GM18499 (cell line): Measurements from ENCODE around the gene DUS1L.

Source experiments
- ATAC-seq: cut with Tn5 transposase; IDR thresholded peaks from one replicate; pipeline ENCODE4 v1.9.1; 2021; ENCODE audit warnings: moderate number of reproducible peaks; ENCODE audit not compliant: insufficient read depth, unreplicated experiment

DUS1L gene

DNA sequence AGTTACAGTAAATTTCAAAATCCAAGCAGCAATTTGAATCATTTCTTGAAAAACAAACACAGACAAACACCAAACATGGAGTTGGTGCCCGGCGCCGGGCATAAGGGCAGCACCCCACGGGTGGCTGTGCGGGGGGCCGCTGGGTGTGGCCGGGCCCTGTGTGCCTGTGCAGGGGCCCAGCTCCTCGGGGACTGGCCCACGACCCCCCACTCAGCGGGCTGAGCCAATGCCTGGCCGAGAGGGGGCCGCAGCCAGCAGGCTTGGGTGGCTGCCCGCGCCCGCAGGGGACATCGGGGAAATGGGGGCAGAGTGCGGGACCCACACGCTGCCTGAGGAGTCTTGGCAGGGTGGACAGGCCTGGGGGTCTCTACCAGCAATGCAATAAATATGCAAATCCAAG is 12.8 kb upstream of the DUS1L start:
- ATAC-seq, result no peak

DNA sequence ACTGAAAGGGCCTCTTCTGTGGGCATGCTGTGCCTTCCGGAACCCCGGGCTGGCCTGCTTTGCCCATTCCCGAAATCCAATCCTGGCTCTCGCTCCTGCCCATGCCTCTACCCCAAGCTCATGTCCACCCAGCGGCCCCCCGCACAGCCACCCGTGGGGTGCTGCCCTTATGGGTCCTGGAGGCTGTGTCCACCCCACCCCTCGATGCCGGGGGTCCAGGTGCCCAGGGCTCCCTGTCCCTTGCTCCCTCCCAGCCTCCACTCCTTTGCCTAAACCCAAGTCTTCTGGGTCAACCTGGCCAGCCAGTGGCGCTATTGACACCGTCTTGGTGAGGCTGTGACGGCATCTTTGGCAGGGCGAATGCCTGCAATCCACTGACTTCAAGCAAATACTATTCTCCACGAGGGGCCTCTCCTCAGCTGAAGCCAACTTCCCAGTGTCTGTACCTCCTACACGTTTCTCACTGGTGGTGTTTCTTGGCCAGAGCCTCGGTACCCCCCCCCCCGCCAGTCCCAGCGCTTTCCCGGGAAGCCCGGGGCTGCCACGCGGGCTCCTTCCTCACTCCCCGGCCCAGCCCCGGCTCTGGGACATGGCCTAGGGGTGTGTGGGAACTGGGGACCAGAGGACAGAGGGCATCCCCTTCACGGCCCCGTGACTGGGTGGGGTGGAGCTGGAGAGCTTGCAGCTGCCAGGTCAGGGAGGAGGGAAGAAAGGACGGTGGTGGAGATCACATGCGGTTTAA is 12.2 kb upstream of the DUS1L start:
- ATAC-seq, result no peak

DNA sequence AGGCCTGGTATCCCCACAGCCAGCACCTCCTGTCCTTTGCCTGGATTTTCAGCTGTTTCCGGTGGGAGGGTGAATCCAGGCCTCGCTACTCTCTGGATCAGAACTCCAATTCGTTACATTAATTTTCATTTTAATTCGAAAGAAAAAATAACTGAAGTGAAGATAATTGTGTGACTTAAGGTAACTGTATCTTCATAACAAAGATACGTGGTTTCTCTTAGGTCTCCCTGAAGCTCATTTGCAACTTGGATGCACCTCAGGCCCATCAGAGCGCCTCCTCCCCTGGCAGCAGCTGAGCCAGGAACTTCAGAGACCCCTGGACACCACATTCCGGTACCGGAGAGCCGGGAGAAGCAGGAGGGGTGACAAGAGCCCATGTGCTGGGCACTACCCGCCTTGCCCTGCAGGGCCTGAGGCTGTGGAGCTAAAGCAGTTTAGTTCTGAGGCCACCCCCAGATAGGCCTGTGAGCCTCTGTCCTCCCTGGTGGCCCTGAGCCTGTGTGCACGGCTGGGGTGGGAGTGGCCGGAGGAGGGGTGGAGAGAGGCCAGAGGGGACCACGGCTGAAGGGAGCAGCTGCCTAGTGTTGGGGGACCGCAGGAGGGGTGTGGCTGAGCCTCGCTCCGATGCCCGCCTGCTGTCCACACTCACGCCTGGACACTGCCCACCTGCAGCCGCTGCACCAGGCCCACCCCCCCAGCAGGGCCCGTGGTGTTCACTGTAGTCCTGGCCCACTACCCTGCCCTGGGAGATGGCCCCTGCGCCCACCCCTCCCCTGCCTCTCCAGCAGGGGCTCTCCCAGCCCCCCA is 11.4 kb upstream of the DUS1L start:
- ATAC-seq, result no peak

DNA sequence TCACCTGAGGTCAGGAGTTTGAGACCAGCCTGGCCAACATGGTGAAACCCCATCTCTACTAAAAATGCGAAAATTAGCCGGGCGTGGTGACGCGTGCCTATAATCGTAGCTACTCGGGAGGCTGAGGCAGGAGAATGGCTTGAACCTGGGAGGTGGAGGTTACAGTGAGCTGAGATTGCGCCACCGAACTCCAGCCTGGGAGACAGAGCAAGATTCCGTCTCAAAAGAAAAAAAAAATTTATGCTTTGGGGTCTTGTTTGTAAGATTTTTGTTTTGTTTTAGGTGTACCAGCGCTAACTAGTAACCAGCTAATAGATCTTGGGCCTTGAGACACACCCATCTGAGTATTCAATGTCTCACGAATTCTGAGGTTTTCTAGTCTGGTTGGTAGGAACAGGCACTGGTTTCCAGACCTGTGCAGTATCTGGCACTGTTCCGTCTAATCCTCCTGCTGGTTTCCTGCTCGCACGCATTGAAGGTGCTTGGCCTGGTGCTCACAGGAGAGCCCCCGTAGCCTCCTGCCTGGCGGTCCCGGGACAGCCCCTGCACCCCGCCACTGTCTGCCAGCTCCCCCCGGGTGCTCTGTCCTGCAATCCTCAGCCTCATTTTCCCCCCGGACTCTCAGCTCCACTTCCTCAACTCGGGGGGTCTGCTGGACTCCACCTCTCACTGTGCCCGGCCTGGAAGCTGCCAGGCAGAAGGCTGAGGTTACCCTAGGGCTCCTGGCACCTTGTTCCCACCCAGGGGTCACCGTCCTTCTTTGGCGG is 10.6 kb upstream of the DUS1L start:
- ATAC-seq, result no peak

DNA sequence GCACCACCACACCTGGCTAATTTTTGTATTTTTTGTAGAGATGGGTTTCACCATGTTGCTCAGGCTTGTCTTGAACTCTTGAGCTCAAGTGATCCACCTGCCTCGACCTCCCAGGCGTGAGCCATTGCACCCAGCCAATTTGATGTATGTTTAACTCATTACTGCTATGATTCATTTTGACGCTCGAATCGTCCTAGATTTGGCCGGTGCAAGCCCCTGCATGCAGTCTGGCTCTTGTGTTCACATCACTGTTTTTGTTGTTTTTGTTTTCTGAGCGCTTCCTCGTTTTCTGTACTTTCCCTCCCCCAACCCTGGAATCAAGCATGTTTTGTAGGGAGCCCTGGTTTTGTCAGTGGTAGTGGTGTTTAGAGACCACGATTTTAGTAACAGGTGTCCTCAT is 7.8 kb upstream of the DUS1L start:
- ATAC-seq, result no peak

DNA sequence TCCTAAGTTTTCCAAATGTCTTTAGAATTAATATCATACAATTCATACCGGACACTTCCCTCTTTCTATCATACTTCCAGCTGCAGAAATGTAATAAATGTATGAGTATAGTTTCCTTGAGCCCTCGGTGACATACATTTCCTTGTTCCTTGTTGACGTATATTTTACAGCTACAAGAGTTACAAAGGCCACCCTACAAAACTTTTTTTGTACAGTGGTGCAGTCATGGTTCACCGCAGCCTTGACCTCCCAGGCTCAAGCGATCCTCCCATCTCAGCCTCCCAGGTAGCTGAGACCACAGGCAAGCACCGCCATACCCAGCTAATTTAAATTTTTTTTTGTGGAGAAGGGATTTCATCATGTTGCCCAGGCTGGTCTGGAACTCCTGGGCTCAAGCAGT is 7.2 kb upstream of the DUS1L start:
- ATAC-seq, result no peak

DNA sequence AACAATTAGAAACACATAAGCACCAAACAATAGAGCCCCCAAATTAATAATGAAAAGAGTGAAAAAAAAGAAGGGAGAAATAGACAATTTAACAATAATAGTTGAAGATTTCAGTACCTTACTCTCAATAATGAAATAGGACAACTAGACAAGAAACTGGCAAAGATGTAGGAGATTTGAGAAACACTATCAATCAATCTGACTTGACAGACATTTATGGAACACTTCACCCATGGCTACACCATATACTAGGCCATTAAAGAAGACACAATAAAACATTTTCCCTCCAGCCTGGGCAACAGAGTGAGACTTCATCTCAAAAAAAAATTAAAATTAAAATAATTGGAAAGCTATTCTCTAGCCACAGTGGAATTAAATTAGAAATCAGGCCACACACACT is 5.0 kb upstream of the DUS1L start:
- no peak for ATAC-seq

DNA sequence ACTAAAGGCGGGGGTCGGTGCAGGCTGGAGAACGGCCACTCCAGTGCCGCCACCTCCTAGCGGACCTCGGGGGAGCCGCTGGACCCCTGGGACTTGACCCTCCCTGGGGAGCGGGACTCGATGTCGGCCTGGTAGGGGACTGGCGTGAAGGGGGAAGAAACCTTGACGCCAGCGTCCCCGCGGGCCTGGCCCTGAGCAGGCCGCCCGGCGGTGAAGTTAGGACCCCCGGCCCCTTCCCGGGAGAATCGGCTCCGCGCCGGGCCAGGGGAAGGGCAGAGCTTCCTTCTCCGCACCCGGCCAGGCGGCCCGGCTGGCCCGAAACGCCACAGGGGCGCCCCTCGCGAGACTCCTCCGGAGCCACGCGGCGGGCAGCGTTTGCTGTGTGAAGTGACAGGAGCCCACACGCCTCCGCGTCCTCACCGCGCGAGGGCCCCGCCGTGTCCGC is 389 bp downstream of the DUS1L start:
- ATAC-seq, result no peak

DNA sequence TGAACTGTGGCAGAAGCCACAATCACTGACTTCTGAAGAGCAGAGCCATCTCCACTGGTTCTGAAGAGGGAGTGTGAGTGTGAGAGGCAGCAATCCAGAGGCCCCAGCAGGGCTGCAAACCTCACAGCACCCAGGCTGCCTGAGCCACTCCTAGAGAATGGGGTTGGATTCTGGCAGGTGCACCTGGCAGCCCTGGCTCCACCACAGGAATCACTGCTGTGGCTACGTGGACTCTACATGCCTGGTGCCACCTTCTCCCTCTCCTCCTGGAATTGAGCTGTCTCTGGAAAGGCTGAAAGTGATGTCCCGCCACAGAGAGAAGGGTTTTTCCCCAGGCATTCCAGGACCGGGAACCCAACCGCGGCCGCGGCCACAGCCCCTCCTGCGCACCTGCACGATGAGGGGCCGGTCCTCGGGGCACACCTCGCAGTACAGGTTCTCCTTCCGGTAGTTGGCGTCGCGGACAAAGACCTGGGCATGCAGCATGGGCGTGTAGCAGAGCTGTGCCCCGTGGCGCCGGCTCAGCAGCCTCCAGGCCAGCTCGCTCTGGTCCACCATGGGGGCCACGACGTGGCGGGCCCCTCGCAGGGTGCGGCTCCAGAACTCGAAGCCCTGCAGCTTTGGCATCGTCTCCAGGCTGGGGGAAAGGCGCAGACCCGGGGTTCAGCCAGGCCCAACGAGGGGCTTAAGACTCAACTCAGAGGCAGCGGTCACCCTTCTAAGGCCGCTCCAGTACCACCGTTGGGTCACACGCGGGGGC is 991 bp downstream of the DUS1L start:
- ATAC-seq, result no peak

DNA sequence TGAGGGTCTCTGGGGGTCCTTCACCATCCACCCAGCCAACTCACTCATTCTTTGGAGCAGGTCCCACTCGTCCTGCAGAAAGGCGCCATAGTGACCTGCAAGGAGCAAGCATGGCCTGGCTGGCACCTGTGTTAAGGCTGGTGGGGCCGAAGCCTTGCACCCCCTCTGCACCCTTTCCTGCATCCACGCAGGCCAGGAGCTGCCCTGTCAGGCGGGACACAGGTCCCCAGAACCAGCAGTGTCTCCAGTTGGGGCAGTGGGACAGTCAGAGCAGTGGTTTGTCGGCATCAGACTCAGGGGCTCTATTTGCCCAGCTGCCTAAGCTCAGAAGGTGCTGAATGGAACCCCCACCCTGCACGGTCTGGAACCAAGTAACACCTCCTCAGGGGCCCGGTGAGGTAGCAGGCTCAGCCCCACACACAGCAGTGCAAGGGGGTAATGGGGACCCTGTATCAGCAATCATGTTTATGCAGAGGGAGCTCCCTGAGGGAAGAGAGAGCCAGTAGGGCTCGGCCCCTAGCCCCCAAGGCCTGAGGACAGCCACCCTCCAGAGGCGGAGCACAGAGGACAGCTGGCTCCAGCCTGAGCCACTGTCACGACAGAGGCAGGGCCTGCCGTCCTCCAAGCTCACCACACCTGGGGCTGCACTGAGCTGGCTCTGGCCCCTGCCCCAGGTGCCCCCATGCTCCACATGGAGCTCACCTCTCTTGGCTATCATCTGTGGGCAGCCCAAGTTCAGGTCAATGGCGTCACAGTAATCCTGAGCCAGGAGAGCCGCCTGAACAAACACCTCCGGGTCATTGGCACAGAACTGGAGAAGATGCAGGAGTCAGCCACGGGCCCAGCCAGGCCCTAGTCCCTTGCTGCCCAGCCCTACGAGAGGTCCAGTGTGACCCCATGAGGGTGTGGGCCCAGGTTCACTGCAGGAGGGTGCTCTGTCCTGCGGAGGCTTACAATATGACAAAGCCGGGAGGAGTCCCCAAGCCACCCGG is 1.9 kb downstream of the DUS1L start:
- ATAC-seq, result no peak

DNA sequence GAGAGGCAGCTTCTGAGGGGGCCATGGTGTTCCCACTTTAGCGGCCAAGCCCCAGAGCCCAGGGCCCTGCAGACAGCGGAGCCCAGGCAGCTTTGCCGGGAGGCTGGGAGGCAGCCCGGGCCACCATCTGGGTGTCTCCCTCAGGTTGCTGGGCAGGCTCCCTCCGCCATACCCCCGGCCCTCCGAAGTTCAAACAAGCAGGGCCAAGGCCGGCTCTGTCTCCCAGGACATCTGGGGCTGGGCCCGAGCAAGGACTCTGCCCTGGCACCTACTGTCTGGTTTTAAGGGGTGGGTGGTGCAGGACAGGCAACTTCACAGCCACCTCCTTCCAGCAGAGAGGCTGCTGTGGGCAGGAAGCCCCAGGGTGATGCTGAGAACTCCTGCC is 2.6 kb downstream of the DUS1L start:
- no peak for ATAC-seq

DNA sequence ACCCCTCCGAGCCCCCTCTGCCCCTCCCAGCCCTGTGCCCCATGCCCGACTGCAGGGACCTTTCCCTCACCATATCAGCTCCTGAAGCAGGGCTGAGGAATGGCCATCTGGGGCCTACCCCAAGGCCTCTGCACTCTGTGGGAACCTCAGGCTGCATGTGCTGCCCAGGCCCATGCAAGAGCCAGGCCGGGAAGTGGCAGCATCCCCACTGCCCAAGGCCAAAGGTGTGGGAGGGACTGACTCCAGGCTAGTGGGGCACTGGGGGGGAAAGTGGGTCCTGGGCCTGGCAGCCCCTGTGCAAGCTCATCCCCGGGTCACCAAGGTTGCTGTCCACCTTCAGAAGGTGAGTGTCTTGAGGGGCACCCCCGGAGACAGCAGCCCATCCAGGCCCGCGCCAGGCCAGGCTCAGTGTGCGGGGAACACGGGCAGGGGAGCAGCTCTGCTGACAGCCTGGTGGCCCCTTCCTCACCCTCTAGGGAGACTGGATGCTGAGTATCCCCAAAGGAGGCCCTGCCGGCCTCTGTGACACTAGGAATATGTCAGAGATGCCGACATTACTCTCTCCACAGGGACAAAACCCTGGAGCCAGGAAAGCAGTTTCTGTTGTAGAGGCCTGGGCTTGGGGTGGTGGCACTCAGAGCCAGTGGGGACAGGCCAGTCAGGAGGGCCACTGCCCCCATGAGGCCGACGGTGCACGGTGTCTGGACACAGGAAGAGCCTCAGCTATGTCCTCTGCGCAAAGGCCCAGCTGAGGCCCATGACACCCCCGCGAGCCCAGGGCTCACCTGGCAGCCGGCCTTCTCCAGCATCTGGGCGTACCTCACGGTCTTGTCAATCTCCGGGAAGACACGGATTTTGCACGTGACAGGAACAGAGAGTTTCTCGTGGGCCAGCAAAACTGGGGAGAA is 3.3 kb downstream of the DUS1L start:
- no peak for ATAC-seq

DNA sequence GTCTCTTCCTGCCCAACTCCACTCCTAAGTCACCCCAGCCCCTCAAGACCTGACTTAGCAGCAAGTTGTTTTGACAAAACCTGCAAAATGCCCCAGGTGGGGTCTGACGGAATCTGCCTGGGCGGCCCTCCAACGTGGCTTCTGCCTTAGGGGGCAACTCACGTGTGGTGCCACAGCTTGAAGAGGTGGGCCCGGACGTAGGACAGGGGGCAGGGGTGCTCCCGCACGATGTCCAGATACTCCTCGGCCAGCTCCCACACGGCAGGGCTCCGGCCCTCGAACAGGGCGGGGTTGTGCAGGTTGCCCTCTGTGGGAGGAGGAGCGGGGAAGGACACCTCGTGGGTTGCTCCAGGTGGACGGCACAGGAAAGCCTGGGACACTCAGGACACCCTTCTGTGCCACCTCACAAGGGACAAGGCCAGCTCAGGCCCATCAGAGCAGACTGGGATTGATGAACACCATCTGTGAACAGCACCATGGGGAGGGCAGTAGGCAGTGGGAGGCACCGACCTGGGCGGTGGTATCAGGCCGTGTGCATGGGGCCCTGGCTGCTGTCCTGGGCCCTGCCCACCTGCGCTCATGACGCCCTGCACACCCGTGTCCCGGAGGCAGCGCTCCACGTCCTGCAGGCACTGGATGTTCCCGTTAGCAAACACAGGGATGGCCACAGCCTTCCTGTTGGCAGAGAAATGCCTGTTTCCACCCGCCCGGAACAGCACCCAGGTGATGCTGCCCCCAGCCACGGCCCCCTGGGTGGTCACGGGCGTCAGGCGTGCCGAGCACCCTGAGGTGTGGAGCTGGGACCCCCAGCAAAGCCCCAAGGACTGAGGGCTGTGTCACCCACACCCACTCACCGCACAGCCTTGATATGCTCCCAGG is 4.3 kb downstream of the DUS1L start:
- no peak for ATAC-seq

DNA sequence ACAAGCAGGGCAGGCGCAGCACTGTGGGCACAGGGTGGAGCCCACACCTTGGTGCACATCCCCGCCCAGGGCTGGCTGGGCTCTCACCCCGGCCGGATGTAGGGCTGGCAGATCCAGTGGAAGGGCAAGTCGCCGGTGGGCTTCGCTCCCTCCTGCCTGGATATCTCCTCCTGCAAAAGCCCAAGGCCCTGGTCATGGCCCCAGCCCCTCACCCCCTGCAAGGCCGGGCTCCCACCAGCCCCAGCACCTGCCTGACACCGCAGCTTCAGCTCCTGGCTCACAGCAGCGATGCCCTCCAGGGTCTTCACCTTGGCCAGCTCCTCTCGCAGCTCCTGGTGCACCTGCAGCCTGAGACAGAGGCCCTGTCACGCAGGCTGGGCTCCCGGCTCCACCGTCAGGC is 5.0 kb downstream of the DUS1L start:
- no peak for ATAC-seq

DNA sequence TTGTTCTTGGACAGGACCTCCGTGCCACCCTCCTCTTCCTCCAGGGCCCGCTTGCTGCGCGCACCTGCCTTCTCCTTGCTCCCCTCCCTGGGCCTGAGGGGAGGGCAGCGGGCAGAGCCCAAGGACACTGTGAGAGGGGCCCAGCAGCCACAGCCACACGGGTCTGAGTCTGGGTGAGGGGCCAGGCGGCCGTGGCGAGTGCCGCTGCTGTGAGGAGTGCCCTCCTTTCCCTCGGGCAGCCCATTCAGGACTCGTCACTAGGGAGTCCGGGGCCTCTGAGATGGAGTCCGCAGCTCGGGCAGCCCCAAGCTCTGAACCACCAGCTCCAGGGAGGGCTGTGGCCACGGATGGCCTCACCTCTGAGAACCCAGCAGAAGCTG is 5.6 kb downstream of the DUS1L start:
- ATAC-seq, result no peak

DNA sequence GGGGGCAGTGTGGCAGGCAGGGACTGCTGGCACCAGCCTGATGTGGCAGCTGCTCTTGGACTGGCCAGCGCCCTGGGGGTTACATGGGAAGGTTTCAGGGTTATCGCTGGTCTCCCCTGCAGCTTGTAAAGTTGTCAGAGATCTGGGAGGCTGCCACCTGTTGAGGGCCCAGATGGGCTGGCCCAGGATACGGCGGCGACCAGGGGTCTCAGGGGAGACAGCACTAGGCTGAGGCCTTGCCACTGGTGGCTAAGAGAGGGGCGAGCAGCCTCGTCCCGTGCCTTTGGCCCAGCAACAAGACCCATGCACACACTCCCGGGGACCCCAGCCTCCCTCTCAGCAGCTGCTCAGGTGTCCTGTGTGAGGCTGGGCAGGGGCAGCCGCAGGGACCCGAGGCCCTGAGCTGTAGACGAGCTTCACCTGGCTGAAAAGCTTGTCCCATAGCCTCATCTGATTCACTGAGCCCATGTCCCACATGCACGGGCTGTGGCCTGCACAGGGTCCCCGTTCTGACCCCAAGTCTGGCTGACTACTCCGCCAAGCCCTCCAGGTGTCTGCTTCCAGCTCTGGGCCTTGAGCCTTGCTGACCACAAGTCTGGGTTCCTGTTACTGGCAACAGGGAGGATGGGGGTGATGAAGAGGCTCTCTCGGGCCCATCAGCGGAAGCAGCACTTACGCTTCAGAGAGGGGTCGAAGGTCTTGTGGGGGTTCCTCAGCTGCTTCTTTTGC is 6.2 kb downstream of the DUS1L start:
- ATAC-seq, result no peak

DNA sequence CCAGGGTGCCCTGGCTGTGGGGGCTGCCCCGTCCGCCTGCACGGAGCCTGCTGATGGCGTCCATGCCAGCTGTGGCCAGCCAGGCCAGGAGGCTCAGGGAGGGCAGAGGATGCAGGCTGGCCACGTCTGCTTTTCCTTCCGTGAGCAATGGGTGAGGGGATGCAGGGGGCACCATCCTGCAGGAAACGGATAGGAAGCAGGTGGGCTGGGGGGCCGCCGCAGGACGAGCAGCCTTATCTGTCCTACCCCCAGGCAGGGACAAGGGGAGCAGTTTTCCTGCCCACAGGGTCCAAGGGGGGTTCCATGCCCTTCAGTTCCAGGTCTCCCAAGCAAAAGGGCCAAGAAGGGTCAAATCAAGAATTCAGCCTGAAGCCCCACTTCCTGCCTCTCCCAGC is 6.8 kb downstream of the DUS1L start:
- no peak for ATAC-seq
